GM10847 (cell line): ENCODE data around the gene CCR2.

Experiments used
- POLR2A ChIP-seq: IDR thresholded peaks from 2 replicates; pipeline ENCODE4 v1.6.1; 2011; ENCODE audit not compliant: insufficient read length; ENCODE audit errors: extremely low read depth

The CCR2 gene

GRCh38 chr3:46386205-46386604 lies 32.3 kb downstream of the CCR2 start:
- no peak for TF ChIP-seq POLR2A

GRCh38 chr3:46389306-46389705 lies 35.4 kb downstream of the CCR2 start:
- TF ChIP-seq POLR2A: no peak

- no peak for TF ChIP-seq POLR2A
Observed at GRCh38 chr3:46393011-46393410, 39.1 kb downstream of the CCR2 start.

- TF ChIP-seq POLR2A: no peak
Observed at GRCh38 chr3:46393554-46394434, 39.9 kb downstream of the CCR2 start.

- TF ChIP-seq POLR2A: no peak
Observed at GRCh38 chr3:46395210-46395661, 41.3 kb downstream of the CCR2 start.

DNA sequence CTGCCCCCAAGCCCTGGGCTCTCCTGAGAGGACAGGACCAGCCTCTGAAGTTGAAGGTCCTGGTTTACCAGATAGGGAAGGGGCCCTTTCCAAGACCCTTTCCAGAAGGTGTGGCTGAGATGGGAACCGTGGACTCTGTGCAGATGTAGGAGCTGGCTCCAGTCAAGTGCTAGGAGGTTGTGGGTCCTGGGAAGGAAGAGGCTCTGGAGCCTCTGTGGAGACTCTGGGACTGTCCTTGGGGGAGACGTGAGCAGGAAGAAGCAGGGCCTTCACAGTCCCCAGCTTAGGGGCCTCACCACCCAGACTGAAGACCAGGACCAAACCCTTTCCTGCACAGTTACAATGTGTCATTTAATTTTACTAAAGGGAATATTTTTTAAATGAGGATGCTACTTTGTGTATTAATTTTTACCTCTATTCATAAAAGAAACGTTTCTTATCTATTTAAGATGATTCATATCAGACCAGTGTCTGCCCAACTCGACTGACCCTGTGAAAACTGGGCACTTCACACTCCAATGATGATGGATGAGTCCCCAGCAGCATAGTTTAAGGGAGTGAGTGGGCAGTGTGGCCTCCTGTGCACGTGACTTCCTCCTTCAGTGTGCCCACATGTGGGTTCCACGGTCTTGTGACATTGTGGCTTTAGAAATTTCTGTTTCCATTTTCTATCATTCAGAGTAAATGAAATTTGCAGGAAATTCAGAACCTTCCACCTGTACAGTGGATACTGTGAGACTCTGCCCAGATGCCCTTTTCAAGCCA lies 42.0 kb downstream of the CCR2 start:
- no peak for TF ChIP-seq POLR2A

DNA sequence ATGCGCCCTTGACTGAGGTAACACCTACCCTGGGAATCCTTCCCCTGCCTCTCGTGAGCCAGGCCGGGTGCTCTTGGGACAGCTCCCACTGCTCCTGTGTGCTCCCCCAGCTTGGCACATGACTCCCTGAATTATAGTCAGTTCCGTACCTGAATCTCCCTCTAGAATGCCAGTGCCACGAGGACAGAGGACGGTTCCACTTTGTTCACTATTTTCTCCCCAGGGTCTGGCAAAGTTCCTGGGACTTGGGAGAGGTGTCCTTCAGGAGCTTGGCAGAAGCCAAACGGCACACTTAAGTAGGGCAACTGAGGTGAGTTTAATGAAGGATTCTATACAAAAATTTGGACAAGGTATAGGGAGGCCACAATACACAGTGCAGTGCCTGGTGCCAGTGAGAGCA lies 43.2 kb downstream of the CCR2 start:
- TF ChIP-seq POLR2A: no peak

DNA sequence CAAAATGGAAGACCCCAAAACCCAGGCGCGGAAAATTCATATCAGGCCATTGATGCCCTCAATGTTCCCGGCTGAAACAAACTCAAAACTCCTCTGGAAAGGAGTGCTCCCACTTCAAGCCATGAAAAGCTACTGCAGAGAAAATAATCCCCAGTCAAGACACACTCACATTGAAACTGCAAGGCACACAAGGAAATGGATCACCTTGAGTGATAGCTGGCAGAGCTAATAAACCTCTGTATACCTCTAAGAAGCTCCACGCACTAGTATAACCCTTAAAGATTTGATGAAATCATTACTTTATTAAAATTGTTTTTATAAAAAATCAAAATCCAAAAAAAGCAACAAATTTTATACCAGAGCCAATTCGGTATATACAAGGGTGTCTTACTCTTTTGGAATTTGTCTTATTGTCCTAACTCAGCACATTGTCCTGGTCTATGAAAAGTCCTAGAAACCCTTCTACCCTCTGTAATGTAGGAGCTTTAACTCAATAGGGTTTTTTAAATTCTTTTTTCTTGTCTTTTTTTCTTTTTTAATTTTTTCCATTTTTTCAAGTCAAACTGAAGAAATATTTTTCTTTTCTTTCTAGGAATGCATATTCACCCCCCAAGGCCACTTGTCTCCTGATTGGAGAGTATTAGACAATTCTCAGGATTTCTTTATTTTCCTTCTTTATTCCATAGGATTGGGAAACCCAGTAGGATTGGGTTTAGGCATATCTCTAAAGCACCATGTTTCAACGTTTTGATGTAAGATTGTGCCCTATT lies 44.5 kb downstream of the CCR2 start:
- TF ChIP-seq POLR2A: no peak

- TF ChIP-seq POLR2A: no peak
Observed at GRCh38 chr3:46399098-46399497, 45.2 kb downstream of the CCR2 start.

DNA sequence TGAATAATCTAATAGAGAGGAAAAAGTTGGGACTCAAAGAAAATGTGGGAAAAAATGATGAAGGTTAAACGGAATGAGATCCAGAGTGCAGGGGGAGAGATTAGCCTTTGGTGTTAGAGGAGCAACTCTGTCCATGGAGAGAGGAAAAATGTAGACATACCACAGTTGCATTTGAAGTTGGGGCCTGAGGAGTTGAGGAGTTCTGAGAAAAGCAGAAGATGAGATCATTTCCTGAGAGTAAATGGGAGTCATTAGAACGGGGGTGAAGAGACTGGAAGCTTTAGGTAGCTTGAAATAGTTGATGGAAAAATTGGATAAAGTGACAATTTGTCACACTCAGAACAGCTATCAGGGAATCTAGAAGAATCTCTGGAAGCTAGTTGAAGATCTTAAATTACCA lies 45.6 kb downstream of the CCR2 start:
- no peak for TF ChIP-seq POLR2A

DNA sequence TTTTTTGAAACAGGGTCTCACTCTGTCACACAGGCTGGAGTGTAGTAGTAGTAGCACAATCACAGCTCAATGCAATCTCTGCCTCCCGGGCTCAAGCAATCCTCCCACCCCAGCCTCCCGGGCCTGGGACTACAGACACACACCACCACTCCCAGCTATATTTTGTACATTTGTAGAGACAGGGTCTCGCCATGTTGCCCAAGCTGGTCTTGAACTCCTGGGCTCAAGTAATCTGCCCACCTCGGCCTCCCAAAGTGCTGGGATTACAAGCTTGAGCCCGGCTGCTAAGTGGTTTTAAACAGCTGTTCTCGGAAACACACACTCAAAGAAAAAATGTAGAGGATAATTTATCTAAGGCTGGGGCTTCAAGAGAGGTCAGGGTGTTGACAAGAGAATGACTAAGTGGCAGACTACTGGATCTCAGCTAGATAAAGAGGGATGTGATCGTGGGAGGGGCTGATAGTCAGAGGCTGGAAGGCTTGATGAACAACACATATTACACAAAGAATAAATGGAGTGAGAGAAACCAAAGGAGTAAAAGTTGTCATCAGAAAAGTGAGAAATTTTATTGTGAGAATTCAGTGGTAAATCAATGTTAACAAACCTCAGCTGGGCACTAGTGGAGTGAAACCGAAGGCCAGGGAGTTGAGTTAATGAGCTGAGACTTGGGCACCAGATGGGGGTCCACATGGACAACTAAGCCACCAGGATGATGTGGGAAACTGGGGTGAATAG lies 46.3 kb downstream of the CCR2 start:
- TF ChIP-seq POLR2A: no peak

- TF ChIP-seq POLR2A: no peak
Observed at GRCh38 chr3:46400846-46401245, 46.9 kb downstream of the CCR2 start.

GRCh38 chr3:46401579-46401978 lies 47.7 kb downstream of the CCR2 start:
- no peak for TF ChIP-seq POLR2A

- TF ChIP-seq POLR2A: no peak
Observed at GRCh38 chr3:46405301-46406019, 51.5 kb downstream of the CCR2 start.
